DMS53 treated with DMSO at 0.1 percent for 48 hours (cell line): Measurements from ENCODE around the gene OGFOD2.
"Not testable (repeated sequence)": the region's sequence is repeated elsewhere in the genome, so short reads cannot be mapped to it uniquely, and the experiment has no call there.

Experiments
- DNase-seq: peaks from one replicate; lab custom pipeline; 2025; ENCODE audit not compliant: unreplicated experiment; lab: John Stamatoyannopoulos, UW

The OGFOD2 gene

GRCh38 chr12:123001464-123001863 is 26.4 kb downstream of the OGFOD2 start:
- no peak for DNase-seq

DNA sequence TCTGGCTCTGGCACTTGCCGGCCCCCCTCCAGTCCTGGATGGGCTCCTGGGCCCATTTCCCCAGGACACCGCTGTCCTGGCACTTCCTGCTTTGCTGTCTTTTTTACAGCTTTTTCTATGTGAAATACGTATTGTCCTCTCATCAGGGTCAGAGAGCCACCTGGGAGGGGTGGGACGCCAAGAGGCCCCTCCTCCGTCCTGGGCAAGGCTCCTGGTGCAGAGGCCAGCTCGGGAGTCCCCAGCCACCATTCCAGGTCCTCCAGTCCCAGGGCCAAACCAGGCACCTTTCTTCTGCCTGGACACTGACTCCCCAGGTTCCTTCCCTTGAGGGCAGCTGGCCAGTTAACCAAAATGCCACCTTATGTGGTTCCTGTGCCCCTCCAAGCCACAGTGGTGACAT is 28.2 kb downstream of the OGFOD2 start:
- no peak for DNase-seq

- no peak for DNase-seq
These were observed 29.2 kb downstream of the OGFOD2 start for GRCh38 chr12:123004287-123004686.

DNA sequence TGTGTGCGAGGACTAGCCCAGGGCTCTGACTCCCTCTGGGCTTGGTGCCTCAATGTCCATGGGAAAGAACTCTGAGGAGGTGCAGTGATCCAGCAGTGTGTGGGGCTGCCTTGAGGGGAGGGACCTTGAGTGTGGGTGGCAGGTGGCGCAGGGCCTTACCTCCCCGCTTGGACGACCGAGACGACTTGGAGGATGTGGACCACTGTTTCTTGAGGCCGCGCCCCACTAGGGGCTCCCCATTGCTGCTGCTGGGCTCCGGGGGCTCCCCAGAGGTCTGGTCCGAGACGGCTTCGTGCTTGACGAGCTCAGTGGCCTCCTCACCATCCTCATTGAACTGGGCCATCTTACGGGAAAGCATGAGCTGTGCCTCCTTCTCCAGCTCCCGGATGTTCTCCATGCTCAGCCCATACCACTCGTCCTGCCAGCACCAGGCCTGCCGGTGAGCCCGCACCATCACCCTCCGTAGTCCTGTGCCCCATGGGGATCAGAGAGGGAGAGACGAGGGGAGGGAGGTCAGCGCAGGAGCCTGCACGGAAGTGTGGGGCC is 30.1 kb downstream of the OGFOD2 start:
- DNase-seq, result no peak

- DNase-seq, result no peak
These were observed 31.9 kb downstream of the OGFOD2 start for GRCh38 chr12:123006977-123007376.

- DNase-seq, result no peak
These were observed 35.1 kb downstream of the OGFOD2 start for GRCh38 chr12:123010110-123010509.

- DNase-seq, result no peak
These were observed 35.6 kb downstream of the OGFOD2 start for GRCh38 chr12:123010681-123011080.

DNA sequence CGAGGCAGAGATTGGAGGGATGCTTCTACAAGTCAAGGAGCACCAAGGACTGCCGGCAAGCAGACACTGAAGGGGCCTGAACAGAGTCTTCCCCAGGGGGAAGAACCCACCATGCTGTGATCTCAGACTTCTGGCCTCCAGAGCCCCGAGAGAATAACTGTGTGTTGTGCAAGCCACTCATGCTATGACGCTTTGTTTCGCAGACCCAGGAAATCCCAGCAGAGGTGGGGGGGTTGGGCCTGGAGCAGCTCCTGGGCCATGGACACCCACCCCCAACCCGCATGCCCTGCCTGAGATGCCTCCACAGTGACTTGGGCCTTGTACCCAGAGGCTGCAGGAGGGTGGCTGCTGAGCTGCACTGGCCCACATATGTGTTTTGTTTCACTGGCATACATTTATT is 36.7 kb downstream of the OGFOD2 start:
- DNase-seq, result no peak

GRCh38 chr12:123013185-123014095 is 38.4 kb downstream of the OGFOD2 start:
- DNase-seq, result no peak

- DNase-seq, result not testable (repeated sequence)
These were observed 39.4 kb downstream of the OGFOD2 start for GRCh38 chr12:123014473-123014872.

- no peak for DNase-seq
These were observed 42.7 kb downstream of the OGFOD2 start for GRCh38 chr12:123017753-123018152.

DNA sequence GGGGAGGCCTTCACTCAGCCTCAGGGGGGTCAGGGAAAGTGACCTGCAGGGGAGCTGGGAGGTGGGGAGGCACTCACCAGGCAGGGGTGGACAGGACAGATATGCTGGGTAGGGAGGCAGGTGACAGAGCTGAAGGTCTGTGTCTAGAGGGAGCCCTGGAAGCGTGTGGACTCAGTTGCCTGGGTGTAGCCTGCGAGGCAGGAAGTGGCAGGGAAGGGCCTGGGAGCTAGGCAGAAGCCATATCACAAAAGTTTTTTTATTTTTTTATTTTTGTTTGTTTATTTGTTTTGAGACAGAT is 44.7 kb downstream of the OGFOD2 start:
- DNase-seq, result no peak

DNA sequence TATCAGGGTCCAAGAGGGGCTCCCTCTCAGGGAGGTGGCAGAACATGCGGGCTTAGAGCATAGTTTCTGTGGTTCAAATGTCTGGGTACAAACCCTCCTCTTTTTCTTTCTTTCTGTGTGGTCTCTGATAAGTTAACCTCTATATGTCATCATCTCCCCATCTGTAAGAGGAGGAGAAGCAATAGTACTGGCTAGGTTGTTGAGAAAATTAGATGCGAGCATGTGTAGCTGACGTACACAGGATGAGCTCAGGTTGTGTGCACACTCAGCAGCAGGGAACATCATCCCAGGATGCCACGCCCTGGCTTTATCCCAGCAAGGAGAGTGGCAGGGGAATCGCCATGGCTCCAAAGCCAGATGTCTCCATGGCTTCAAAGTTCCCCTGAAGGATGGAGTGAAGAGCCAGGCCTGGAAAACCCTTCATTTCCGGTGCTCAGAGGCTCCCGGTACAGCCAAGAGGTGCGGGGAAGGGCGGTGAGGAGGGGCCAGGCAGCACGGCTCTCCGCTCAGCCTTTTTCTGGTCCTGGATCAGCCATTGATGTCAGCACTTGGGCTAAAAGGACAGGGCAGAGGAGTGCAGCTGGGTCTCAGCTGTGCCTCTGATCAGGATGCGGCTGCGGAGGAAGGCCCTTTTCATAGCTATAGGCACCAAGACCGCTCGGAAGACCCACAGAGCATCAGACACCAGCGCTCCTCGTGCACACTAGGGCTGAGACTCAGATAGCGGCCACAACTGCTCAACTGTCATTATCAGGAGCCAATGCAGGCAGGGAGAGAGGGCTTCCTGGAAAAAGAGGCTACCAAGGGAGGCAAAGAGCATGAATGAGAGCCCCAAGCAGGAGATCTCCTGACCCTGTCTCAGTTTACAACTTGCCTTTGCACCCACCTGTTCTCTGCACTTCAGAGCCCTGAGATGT is 46.9 kb downstream of the OGFOD2 start:
- DNase-seq, result no peak

DNA sequence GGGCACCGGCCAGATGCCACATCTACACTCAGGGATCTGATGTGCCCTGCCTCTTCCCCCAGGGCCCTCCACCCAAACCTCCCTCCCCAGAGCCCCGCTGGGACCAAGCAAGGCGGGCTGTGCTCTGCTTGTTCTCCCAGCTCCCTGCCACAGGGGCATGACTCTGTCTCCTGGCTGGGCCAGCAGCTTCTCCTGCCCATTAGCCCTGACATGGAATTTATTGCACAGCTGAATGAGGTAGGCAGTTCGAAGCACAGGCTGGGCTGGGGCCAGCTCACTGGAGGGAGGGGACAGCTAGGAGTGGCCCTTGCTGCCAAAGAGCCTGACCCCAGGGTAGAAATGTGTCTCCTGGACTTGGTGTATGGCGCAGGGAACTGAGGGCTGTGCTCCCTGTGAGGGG is 47.8 kb downstream of the OGFOD2 start:
- no peak for DNase-seq

GRCh38 chr12:123024819-123025391 is 49.9 kb downstream of the OGFOD2 start:
- peak; percentile 41 for DNase-seq

DNA sequence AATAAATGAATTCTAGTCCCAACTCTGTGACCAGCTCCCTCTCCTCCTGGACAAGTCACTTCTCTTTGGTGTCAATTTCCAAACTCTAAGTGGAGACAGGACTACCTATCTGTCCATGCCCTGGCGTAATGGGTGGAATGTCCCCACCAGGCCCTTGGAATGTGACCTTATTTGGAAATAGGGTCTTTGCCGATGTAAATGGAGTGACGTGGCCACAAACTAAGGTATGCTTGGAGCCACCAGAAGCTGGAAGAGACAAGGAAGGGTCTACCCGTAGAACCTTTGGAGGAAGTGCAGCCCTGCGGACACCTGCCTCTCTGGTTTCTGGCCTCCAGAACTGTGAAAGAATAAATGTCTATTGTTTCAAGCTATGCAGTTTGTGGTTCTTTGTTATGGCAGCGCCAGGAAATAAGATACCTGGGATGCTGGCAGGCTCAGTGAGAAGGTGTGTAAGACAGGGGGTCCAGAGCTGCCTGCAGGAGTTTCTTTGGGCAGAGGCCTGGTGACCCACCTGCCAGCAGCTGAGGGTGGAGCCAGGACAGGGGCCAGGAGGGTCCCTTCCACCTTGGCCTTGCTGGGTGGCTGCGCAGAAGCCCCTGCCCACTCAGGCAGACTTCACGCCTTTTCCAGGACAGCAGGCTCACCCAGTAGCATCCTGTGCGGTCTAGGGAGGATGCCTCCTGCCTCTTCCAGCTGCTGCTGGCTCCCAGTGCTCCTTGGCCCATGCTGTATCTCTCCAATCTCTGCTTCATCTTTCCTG is 51.2 kb downstream of the OGFOD2 start:
- DNase-seq, result no peak

DNA sequence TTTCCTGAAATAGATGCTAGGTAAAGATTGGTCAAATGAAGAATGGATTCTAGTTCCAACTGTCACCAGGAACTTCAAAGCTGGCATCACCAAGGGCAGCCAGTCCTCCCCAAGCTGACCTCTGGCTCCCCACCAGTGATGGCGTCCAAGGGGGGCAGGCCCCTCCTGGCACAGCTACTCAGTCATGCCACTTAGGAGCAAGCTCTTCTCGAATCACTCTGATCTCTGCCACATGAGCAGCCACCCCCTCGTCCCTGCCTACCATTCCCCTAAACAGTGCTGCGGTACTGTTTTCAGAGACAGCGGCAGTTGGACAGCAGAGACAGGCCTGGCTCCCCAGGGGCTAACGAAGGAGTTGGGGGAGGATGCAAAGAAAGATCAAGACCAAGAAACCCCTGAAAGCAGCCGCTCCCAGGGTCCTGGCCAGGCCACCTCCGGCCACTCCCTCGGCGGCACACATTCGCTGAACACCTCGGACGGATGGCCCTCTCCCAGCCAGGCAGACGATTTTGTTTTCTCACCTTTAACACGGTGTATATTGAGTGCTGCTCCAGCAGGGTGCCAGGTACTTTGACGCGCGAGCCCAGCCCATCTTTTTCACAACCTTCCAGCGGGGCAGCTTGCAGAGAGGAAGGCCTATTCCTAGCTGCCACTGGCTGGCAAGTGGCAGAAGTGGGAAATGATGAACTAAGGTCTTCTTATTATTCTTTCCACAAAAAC is 52.8 kb downstream of the OGFOD2 start:
- DNase-seq, result no peak

DNA sequence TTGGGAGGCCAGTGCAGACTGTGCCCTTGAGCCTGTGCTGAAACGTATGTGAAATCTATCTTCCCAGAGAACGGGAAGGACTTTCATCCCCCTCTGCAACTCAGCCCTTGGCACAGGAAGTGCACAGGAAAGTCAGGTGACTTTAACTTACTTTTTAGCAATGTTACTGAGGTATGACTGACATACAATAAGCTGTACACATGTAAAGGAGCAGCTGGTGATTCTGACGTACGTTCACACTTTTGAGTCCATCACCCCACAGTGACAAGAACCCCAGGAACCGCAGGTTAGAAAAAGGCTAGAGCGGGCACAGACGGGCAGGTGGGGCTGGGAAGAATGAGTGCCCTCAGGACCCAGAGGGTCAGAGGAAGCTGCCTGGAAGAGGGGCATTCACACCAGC is 53.4 kb downstream of the OGFOD2 start:
- DNase-seq, result no peak

- DNase-seq, result no peak
These were observed 54.5 kb downstream of the OGFOD2 start for GRCh38 chr12:123029550-123029949.
